ENCODE measurements around the gene ZNF541. TPM values are rescaled to one million over a fixed set of nuclear protein-coding genes. Genes with fewer than 3 reads are reported as not detected.

Gene ZNF541
- total and polyA plus RNA-seq, 10 of the 15 experiments (the other 5 are each of a cell fraction or from before 2014, with no cell fraction given), result 0.03 to 0.12 (median 0.07) TPM; not detected in 4

DNA sequence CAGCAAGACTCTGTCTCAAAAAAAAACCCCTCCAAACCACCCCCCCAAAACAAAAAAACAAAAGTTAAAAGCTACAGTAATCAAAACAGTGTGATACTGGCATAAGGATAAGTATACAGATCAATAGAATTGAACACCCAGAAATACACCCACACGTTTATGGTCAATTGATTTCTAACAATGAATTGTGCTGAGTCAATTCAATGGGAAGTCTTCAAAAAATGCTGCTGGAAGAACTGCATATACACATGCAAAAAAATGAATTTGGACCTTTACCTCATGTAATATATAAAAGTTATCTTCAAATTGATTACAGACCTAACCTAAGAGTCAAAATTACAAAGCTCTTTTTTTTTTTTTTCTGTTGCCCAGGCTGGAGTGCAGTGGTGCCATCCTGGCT, 38.3 kb downstream of the ZNF541 start:
- intact Hi-C loops (cut with micrococcal nuclease; ENCODE audit: unreplicated experiment), result no loop called here
- Histone ChIP-seq H3K4me2 (ENCODE audit: control insufficient read depth, insufficient read depth) (no peak overlapping the region), H3K27me3 (replicated peaks in 1 of 2; ENCODE audit: control insufficient read depth in 2 of 2, insufficient read depth in 2 of 2, low read length in 1 of 2) (no peaks in the 10 kb centered on the region), H2AFZ (ENCODE audit: control insufficient read depth, low read depth, low read length) (no peak overlapping the region), H3K4me3 (no peak overlapping the region), H3K36me3 (ENCODE audit: control insufficient read depth in 2 of 2, insufficient read depth in 2 of 2, low read length in 1 of 2) (no peaks in the 10 kb centered on the region), H3K79me2 (ENCODE audit: control insufficient read depth, insufficient read depth, low read length) (no peaks in the 10 kb centered on the region), H3K4me1 (ENCODE audit: control insufficient read depth, insufficient read depth, low read length) (no peaks in the 10 kb centered on the region), H3K27ac (ENCODE audit: control insufficient read depth, insufficient read depth) (no peak overlapping the region), H3K9ac (ENCODE audit: control insufficient read depth, insufficient read depth, low read length) (no peak overlapping the region), H4K20me1 (ENCODE audit: control insufficient read depth, insufficient read depth) (no peaks in the 10 kb centered on the region), H3K9me3 (replicated peaks; ENCODE audit: control insufficient read depth, insufficient read depth, low read length) (no peaks in the 10 kb centered on the region)
- WGBS (ENCODE audit: insufficient coverage, insufficient replicate concordance, low lambda C conversion rate, missing lambda C conversion rate), result 0% methylated on average over 1 of the region's 1 CpG
- ATAC-seq (no peak), FAIRE-seq (no peak), DNase-seq (ENCODE audit: low read depth, low spot score) (no peak)
- ChIA-PET SMC1A (ENCODE audit: uncharacterized antibody, unreplicated experiment) (no interaction called here), POLR2A (interaction anchor here (2.7 kb wide), 1 partner anchor 16 kb away, joined by 7 read pairs; no protein-coding TSS in a partner anchor), CTCF (interaction anchor here (1.3 kb wide), 1 partner anchor 18 kb away, joined by 5 read pairs; no protein-coding TSS in a partner anchor), RAD21 (ENCODE audit: unreplicated experiment) (interaction anchor here (0.7 kb wide), 1 partner anchor 9 kb away, joined by 3 read pairs; no protein-coding TSS in a partner anchor)
- no peak for TF ChIP-seq JUNB (IDR thresholded peaks at IDR 0.05)
- no peak for TF ChIP-seq ZNF207 (IDR thresholded peaks at IDR 0.05; ENCODE audit: borderline replicate concordance)
- no peak for TF ChIP-seq SP1 (IDR thresholded peaks at IDR 0.05; ENCODE audit: low read depth, low read length)
- TF ChIP-seq CHD2 (IDR thresholded peaks at IDR 0.05; ENCODE audit: borderline replicate concordance, low read depth, low read length), result no peak
- TF ChIP-seq PML (IDR thresholded peaks at IDR 0.05; ENCODE audit: low read length), result no peak
- in situ Hi-C loops (cut with MboI), result no loop called here
- BruUV-seq (replicated peaks), result no TSS peak

DNA sequence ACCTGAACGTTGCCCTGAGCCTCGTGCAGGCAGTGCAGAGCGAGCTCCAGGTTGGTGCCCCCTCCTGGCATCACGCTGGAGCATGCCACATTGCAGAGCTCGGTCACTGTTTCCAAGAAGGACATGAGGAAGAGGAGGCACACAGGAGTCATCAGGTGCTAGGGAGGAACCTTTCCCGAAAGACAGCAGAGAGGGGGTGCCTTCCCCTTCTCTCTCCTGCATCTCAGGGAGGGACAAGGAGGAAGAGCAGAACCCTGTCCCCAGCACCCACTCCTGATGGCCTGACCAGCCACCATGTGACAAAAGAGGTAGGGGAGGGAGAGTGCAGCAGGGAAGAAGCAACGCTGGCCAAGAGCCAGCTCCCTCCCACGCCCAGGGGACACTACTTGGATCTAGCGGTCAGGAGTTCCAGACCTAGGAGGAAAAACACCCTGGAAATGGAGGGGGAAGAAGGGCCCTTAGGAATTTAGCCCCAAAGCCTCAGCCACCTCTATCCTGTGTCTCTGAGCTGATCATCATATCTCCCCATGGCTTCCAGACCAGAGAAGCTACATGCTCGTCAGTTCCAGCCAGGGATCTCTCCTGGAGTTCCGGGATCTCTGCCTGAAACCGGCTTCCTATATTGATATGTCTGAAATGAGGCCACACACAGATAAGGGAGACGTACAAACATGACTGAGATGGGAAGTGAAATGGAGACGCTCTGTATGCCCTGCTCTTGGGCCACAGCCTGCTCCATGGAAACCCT, 41.1 kb downstream of the ZNF541 start:
- intact Hi-C loops (cut with micrococcal nuclease; ENCODE audit: unreplicated experiment), result no loop called here

More for the DNA sequence above, 41.1 kb downstream of the ZNF541 start:
- Histone ChIP-seq H3K79me2 (ENCODE audit: control insufficient read depth, insufficient read depth, low read length) (no peaks in the 10 kb centered on the region), H3K4me1 (ENCODE audit: control insufficient read depth, insufficient read depth, low read length) (no peaks in the 10 kb centered on the region), H4K20me1 (ENCODE audit: control insufficient read depth, insufficient read depth) (no peaks in the 10 kb centered on the region), H3K4me3 (no peak overlapping the region), H3K9ac (ENCODE audit: control insufficient read depth, insufficient read depth, low read length) (no peak overlapping the region), H2AFZ (ENCODE audit: control insufficient read depth, low read depth, low read length) (no peak overlapping the region), H3K9me3 (replicated peaks; ENCODE audit: control insufficient read depth, insufficient read depth, low read length) (no peaks in the 10 kb centered on the region), H3K4me2 (ENCODE audit: control insufficient read depth, insufficient read depth) (no peak overlapping the region), H3K27me3 (replicated peaks in 1 of 2; ENCODE audit: control insufficient read depth in 2 of 2, insufficient read depth in 2 of 2, low read length in 1 of 2) (no peaks in the 10 kb centered on the region), H3K36me3 (ENCODE audit: control insufficient read depth in 2 of 2, insufficient read depth in 2 of 2, low read length in 1 of 2) (no peaks in the 10 kb centered on the region), H3K27ac (ENCODE audit: control insufficient read depth, insufficient read depth) (no peak overlapping the region)
- ChIA-PET SMC1A (ENCODE audit: uncharacterized antibody, unreplicated experiment) (interaction anchor here (1.0 kb wide), 1 partner anchor 95 kb away, joined by 3 read pairs; no protein-coding TSS in a partner anchor), CTCF (no interaction called here), POLR2A (no interaction called here), RAD21 (ENCODE audit: unreplicated experiment) (interaction anchor here (0.6 kb wide), 1 partner anchor 238 kb away, joined by 3 read pairs; no protein-coding TSS in a partner anchor)
- TF ChIP-seq NR2C1 (IDR thresholded peaks at IDR 0.05), result no peak
- in situ Hi-C loops (cut with MboI), result no loop called here
- 23% methylated on average over 14 of the region's 14 CpGs for WGBS (ENCODE audit: insufficient coverage, insufficient replicate concordance, low lambda C conversion rate, missing lambda C conversion rate)
- DNase-seq (ENCODE audit: low read depth, low spot score) (no peak), FAIRE-seq (no peak), ATAC-seq (no peak)
- BruUV-seq (replicated peaks), result no TSS peak
